ENCODE measurements around the gene DDR1. TPM values are rescaled to one million over a fixed set of nuclear protein-coding genes. Genes with fewer than 3 reads are reported as not detected.
"Not testable (repeated sequence)": the region's sequence is repeated elsewhere in the genome, so short reads cannot be mapped to it uniquely, and the experiment has no call there.

The DDR1 gene
- total and polyA plus RNA-seq, 2 experiments from 2014 or later = 58.3 to 154 TPM

- Mint-ChIP-seq H3K36me3 (ENCODE audit: low read depth) (peaks cover 67% of the 10 kb centered on the region), H3K27me3 (ENCODE audit: insufficient read depth, low read depth, poor library complexity) (peaks cover 14% of the 10 kb centered on the region), H3K4me1 (peaks cover 19% of the 10 kb centered on the region), H3K9me3 (no peaks in the 10 kb centered on the region; the same call in 2 of the 3 replicates), H3K27ac (peak overlapping the region; percentile 6; the same call in 1 of the 2 replicates), H3K4me3 (no peak overlapping the region)
- no peaks in the 10 kb centered on the region; the same call in 1 of the 2 replicates for H4K20me1 ChIP-seq (replicated peaks; ENCODE audit: insufficient read depth)
- peak; percentile 52 for ATAC-seq
- no peak overlapping the region for H3K27ac ChIP-seq (ENCODE audit: low read depth)
- H3K36me3 ChIP-seq (ENCODE audit: insufficient read depth) = no peaks in the 10 kb centered on the region; the same call in 1 of the 2 replicates
- no peaks in the 10 kb centered on the region for H3K4me1 ChIP-seq (ENCODE audit: insufficient read depth)
- no peak for TF ChIP-seq ZNF114 (CRISPR knock-in tag; IDR thresholded peaks at IDR 0.05)
- no peak for TF ChIP-seq JUNB (IDR thresholded peaks at IDR 0.05; ENCODE audit: unreplicated experiment)
- TF ChIP-seq, protein P1, sequence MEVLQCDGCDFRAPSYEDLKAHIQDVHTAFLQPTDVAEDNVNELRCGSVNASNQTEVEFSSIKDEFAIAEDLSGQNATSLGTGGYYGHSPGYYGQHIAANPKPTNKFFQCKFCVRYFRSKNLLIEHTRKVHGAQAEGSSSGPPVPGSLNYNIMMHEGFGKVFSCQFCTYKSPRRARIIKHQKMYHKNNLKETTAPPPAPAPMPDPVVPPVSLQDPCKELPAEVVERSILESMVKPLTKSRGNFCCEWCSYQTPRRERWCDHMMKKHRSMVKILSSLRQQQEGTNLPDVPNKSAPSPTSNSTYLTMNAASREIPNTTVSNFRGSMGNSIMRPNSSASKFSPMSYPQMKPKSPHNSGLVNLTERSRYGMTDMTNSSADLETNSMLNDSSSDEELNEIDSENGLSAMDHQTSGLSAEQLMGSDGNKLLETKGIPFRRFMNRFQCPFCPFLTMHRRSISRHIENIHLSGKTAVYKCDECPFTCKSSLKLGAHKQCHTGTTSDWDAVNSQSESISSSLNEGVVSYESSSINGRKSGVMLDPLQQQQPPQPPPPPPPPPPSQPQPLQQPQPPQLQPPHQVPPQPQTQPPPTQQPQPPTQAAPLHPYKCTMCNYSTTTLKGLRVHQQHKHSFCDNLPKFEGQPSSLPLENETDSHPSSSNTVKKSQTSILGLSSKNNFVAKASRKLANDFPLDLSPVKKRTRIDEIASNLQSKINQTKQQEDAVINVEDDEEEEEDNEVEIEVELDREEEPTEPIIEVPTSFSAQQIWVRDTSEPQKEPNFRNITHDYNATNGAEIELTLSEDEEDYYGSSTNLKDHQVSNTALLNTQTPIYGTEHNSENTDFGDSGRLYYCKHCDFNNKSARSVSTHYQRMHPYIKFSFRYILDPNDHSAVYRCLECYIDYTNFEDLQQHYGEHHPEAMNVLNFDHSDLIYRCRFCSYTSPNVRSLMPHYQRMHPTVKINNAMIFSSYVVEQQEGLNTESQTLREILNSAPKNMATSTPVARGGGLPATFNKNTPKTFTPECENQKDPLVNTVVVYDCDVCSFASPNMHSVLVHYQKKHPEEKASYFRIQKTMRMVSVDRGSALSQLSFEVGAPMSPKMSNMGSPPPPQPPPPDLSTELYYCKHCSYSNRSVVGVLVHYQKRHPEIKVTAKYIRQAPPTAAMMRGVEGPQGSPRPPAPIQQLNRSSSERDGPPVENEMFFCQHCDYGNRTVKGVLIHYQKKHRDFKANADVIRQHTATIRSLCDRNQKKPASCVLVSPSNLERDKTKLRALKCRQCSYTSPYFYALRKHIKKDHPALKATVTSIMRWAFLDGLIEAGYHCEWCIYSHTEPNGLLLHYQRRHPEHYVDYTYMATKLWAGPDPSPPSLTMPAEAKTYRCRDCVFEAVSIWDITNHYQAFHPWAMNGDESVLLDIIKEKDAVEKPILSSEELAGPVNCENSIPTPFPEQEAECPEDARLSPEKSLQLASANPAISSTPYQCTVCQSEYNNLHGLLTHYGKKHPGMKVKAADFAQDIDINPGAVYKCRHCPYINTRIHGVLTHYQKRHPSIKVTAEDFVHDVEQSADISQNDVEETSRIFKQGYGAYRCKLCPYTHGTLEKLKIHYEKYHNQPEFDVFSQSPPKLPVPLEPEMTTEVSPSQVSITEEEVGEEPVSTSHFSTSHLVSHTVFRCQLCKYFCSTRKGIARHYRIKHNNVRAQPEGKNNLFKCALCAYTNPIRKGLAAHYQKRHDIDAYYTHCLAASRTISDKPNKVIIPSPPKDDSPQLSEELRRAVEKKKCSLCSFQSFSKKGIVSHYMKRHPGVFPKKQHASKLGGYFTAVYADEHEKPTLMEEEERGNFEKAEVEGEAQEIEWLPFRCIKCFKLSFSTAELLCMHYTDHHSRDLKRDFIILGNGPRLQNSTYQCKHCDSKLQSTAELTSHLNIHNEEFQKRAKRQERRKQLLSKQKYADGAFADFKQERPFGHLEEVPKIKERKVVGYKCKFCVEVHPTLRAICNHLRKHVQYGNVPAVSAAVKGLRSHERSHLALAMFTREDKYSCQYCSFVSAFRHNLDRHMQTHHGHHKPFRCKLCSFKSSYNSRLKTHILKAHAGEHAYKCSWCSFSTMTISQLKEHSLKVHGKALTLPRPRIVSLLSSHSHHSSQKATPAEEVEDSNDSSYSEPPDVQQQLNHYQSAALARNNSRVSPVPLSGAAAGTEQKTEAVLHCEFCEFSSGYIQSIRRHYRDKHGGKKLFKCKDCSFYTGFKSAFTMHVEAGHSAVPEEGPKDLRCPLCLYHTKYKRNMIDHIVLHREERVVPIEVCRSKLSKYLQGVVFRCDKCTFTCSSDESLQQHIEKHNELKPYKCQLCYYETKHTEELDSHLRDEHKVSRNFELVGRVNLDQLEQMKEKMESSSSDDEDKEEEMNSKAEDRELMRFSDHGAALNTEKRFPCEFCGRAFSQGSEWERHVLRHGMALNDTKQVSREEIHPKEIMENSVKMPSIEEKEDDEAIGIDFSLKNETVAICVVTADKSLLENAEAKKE (CRISPR knock-in tag; IDR thresholded peaks at IDR 0.05) = no peak
- no peak for TF ChIP-seq ZNF331 (CRISPR knock-in tag; IDR thresholded peaks at IDR 0.05; ENCODE audit: low read depth)
- H3K27me3 ChIP-seq (ENCODE audit: insufficient read depth) = no peaks in the 10 kb centered on the region
- DNase-seq (ENCODE audit: low spot score) = no peak
- no peaks in the 10 kb centered on the region for H3F3A ChIP-seq (replicated peaks; ENCODE audit: low read depth)
- no peak overlapping the region for H3K4me2 ChIP-seq
- H3K9me2 ChIP-seq (ENCODE audit: insufficient read depth) = no peaks in the 10 kb centered on the region
- H3K79me2 ChIP-seq (replicated peaks; ENCODE audit: insufficient read depth) = no peaks in the 10 kb centered on the region
- no peak overlapping the region for H3K4me3 ChIP-seq
- no peak overlapping the region for H2AFZ ChIP-seq
These were observed 38.1 kb downstream of the DDR1 start for GRCh38 chr6:30922447-30922852.

DNA sequence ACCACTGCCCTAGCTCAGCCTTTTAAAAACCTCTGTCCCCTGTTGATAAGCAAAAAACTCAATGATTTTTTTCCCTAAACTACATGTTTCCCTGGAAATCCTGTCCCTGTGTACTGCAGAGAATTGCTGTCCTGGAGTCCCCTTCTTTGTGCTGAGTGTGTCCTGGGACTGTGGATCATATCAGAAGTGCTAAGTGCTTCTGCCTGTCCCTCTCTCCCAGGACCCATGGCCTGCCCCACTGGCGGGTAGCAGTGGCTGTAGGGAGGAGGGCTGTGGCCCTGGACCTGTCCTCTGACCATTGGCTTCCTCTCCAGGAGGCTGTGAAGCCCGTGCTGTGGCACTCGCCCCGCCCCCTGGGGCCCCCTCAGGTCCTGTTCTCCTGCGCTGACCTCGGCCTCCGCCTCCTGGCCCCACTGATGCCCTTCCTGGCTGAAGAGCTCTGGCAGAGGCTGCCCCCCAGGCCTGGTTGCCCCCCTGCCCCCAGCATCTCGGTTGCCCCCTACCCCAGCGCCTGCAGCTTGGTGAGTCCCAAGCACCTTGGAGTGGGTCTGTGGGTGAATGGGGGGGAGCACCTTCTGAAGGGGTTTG is 39.8 kb downstream of the DDR1 start:
- DNase-seq (ENCODE audit: low spot score); H3K79me2 ChIP-seq (replicated peaks; ENCODE audit: insufficient read depth); H4K20me1 ChIP-seq (replicated peaks; ENCODE audit: insufficient read depth); H3K4me2 ChIP-seq; H3K9me2 ChIP-seq (ENCODE audit: insufficient read depth); H3F3A ChIP-seq (replicated peaks; ENCODE audit: low read depth); ATAC-seq; H3K36me3 ChIP-seq (ENCODE audit: insufficient read depth); H3K4me3 ChIP-seq; H2AFZ ChIP-seq; H3K27ac ChIP-seq (ENCODE audit: low read depth); H3K27me3 ChIP-seq (ENCODE audit: insufficient read depth); H3K4me1 ChIP-seq (ENCODE audit: insufficient read depth); H3K4me3 Mint-ChIP-seq: not testable (repeated sequence)
- H3K27ac Mint-ChIP-seq = peak overlapping the region; percentile 84; the same call in 1 of the 2 replicates
- peaks cover 15% of the 10 kb centered on the region for H3K27me3 Mint-ChIP-seq (ENCODE audit: insufficient read depth, low read depth, poor library complexity)
- peaks cover 11% of the 10 kb centered on the region for H3K9me3 Mint-ChIP-seq
- peaks cover 73% of the 10 kb centered on the region for H3K36me3 Mint-ChIP-seq (ENCODE audit: low read depth)
- peaks cover 19% of the 10 kb centered on the region for H3K4me1 Mint-ChIP-seq

Measured in GM23338 (cell line).